ENCODE measurements around the gene PRKCE.

GRCh38 chr2:45840481-45840880, 189.0 kb downstream of the PRKCE start:
- TF ChIP-seq MEF2A (IDR thresholded peaks at IDR 0.05; ENCODE audit: borderline replicate concordance, low read depth) (no peak), ZBTB33 (IDR thresholded peaks at IDR 0.05; ENCODE audit: borderline replicate concordance, low read depth) (no peak), TCF12 (IDR thresholded peaks at IDR 0.05) (no peak), CTCF (IDR thresholded peaks at IDR 0.05) (no peak), EP300 (IDR thresholded peaks at IDR 0.05; ENCODE audit: borderline replicate concordance in 1 of 2, low read depth in 1 of 2, low read length in 1 of 2) (no peak), CHD2 (IDR thresholded peaks at IDR 0.05; ENCODE audit: low read length, partially characterized antibody) (no peak)

Measured in SK-N-SH (cell line).